ENCODE results near the gene KIF2A. TPM values are rescaled to one million over a fixed set of nuclear protein-coding genes. Genes with fewer than 3 reads are reported as not detected.

The KIF2A gene
- total and polyA plus RNA-seq, 9 of the 15 experiments (the other 6 are each of a cell fraction or from before 2014, with no cell fraction given), result 42.6 to 126 (median 77.6) TPM

DNA sequence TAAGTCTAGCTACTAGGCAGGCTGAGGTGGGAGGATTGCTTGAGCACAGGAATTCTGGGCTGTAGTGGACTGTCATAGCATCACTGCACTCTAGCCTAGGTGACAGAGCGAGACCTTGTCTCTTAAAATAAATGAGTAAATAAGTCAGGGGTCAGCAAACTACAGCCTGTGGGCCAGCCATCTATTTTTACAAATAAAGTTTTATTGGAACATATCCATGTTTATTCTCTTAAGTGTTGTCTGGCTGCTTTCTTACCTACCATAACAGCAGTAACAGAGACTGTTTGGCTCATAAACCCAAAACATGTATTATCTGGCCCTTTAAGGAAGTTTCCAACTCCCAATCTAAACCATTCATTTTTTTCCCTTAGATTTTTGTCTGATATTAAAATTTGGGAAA lies 68.1 kb downstream of the KIF2A start:
- Histone ChIP-seq H3K27ac (ENCODE audit: extremely low read depth, low read depth, low read length) (no peak overlapping the region), H3K36me3 (ENCODE audit: control insufficient read depth, insufficient read depth, low read length) (peaks cover 83% of the 10 kb centered on the region), H3K4me1 (replicated peaks in 1 of 2; ENCODE audit: control insufficient read depth in 2 of 2, insufficient read depth in 2 of 2, low read length in 2 of 2) (peaks cover 8 to 9% of the 10 kb centered on the region in 2 experiments), H3K9me3 (replicated peaks; ENCODE audit: control insufficient read depth, insufficient read depth, low read depth, low read length) (no peaks in the 10 kb centered on the region), H4K20me1 (replicated peaks; ENCODE audit: control insufficient read depth, insufficient read depth, low read length) (no peaks in the 10 kb centered on the region), H2AFZ (ENCODE audit: low read depth, low read length) (no peak overlapping the region), H3K79me2 (ENCODE audit: control insufficient read depth, insufficient read depth, low read length) (no peaks in the 10 kb centered on the region), H3K4me2 (ENCODE audit: insufficient read depth, low read length) (no peak overlapping the region), H3K9me1 (ENCODE audit: control insufficient read depth, insufficient read depth, low read length) (no peaks in the 10 kb centered on the region), H3K27me3 (ENCODE audit: control insufficient read depth in 2 of 2, insufficient read depth in 2 of 2, low read length in 2 of 2) (no peaks in the 10 kb centered on the region), H3K9ac (ENCODE audit: insufficient read depth in 1 of 2, low read depth in 2 of 2, low read length in 2 of 2) (no peak overlapping the region), H3K4me3 (no peak overlapping the region)
- CTCF ChIA-PET (ENCODE audit: low intra/inter-chr PET ratio), result no interaction called here
- no peak for TF ChIP-seq IFI16 (CRISPR knock-in tag; IDR thresholded peaks at IDR 0.05)
- TF ChIP-seq ZNF561 (CRISPR knock-in tag; conservative IDR thresholded peaks at IDR 0.05), result no peak
- peak; percentile 88 for TF ChIP-seq ZBTB40 (IDR thresholded peaks at IDR 0.05)
- peak; percentile 54; the same call in 1 of the 2 replicates for TF ChIP-seq ZBTB40 (CRISPR knock-in tag; IDR thresholded peaks at IDR 0.05)
- TF ChIP-seq TAF1 (IDR thresholded peaks at IDR 0.05; ENCODE audit: control insufficient read depth, extremely low read depth, insufficient read depth, low read length, severe bottlenecking), result no peak
- TF ChIP-seq CEBPG (CRISPR knock-in tag; IDR thresholded peaks at IDR 0.05), result no peak
- no peak for TF ChIP-seq CEBPG (tag; conservative IDR thresholded peaks at IDR 0.05 in 1 of 2, IDR thresholded peaks at IDR 0.05 in 1 of 2)
- BruUV-seq (replicated peaks), result no TSS peak
- ATAC-seq, result no peak
- no peak for DNase-seq (ENCODE audit: extremely low read depth in 1 of 4, low spot score in 3 of 4)
- no peak for FAIRE-seq
- intact Hi-C loops (cut with micrococcal nuclease), result no loop called here
- in situ Hi-C loops (cut with MboI), result no loop called here
- 100% methylated on average over 1 of the region's 1 CpG for WGBS (ENCODE audit: insufficient coverage, low coverage, missing lambda C conversion rate)
- POLR2A ChIA-PET, result interaction anchor here (0.6 kb wide), 1 partner anchor 330 kb away, joined by 3 read pairs; no protein-coding TSS in a partner anchor
